Mucosa of rectum (tissue), 2 donors: ENCODE results near the gene RAD51B.
"Not testable (repeated sequence)": the region's sequence is repeated elsewhere in the genome, so short reads cannot be mapped to it uniquely, and the experiment has no call there.

Source experiments
- H3K27ac ChIP-seq, 2 donors: one replicate each; pipeline ENCODE4 v1.7.0; 2013; ENCODE audit warnings: inconsistent platforms in 2 of 2, low read depth in 2 of 2, low read length in 2 of 2
- H3K27me3 ChIP-seq, 2 donors: one replicate each; pipeline ENCODE4 v1.7.0; 2013; ENCODE audit warnings: low read length in 2 of 2; ENCODE audit not compliant: control insufficient read depth in 2 of 2, insufficient read depth in 2 of 2
- H3K36me3 ChIP-seq, 2 donors: one replicate each; pipeline ENCODE4 v1.7.0; 2013; ENCODE audit warnings: low read length in 2 of 2; ENCODE audit not compliant: control insufficient read depth in 2 of 2, insufficient read depth in 2 of 2
- H3K4me1 ChIP-seq, 2 donors: one replicate each; pipeline ENCODE4 v1.7.0; 2013; ENCODE audit warnings: low read length in 2 of 2, mild to moderate bottlenecking in 1 of 2; ENCODE audit not compliant: control insufficient read depth in 2 of 2, insufficient read depth in 2 of 2
- H3K4me3 ChIP-seq, 2 donors: one replicate each; pipeline ENCODE4 v1.7.0; 2013; ENCODE audit warnings: low read length in 2 of 2
- H3K9ac ChIP-seq, 2 donors: one replicate each; pipeline ENCODE4 v1.7.0; 2013; ENCODE audit warnings: low read length in 2 of 2, low read depth in 1 of 2, mild to moderate bottlenecking in 1 of 2
- H3K9me3 ChIP-seq, 2 donors: one replicate each; pipeline ENCODE4 v1.7.0; 2013; ENCODE audit warnings: low read length in 2 of 2; ENCODE audit not compliant: control insufficient read depth in 2 of 2
- donor health status: healthy.
- donor health status: Normal muscosa, but diverticular disease.

The RAD51B gene

DNA sequence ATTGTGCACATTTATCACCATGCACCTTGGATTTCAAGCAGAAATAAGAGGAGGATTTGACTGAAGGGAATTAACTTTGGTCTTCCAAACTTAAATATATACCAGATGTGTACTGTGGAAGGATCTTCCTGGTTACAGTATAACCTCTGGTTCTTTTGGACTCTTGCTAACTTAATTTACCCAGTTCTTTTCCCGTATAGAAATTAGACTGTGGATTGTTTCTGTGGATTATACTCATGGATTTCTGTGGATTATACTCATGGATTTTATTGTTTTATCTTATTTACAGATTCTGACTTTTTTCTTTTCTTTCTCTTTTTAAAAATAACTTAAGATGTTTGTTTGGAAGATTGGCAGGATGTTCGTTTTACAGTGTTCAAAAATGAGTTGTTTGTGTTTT lies 215.3 kb downstream of the RAD51B start:
- H3K4me1 ChIP-seq = no peaks in the 10 kb centered on the region
- H3K9ac ChIP-seq = no peak overlapping the region
- H3K9me3 ChIP-seq = no peaks in the 10 kb centered on the region
- no peaks in the 10 kb centered on the region for H3K27me3 ChIP-seq
- no peaks in the 10 kb centered on the region for H3K36me3 ChIP-seq
- no peak overlapping the region for H3K27ac ChIP-seq
- no peak overlapping the region for H3K4me3 ChIP-seq

DNA sequence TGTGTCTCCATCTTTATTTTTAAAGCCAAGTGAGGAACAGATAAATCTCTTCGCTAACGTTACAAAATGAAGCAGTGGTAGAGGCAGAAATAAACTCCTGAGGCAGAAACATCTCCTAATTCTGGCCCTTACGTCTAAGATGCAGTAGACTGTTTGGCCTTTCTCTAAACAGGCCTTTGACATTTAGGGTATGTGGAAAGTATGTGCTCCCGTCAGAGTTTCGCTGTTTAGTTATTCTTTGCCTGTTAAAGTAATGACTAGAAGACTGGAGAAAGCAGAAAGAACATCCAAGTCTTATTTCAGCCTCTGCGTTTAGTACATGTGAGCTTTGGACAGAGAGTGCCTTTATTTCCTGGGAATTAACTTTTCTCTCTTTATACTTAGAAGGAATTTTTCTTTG lies 216.6 kb downstream of the RAD51B start:
- Histone ChIP-seq H3K4me3 (no peak overlapping the region), H3K9me3 (no peaks in the 10 kb centered on the region), H3K9ac (no peak overlapping the region), H3K4me1 (no peaks in the 10 kb centered on the region), H3K27me3 (no peaks in the 10 kb centered on the region), H3K27ac (peak overlapping the region; percentile 1), H3K36me3 (no peaks in the 10 kb centered on the region)

DNA sequence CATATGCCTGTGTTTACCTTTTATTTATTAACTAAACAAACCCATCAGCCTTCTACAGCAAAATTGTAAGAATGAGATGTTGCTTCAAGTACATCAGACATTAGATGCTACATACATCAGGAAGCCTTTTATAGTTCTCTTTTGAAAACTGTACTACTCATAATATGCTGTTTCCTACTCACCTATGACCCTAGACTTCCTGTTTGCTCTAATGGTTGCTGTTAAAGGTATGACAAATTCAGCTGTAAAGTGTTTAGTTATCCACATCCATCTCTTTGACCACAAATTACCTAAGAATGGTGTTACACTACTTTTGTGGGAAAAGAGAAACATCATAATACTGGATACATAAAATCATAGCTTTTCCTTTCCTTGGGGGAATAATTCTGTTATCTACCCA lies 220.0 kb downstream of the RAD51B start:
- Histone ChIP-seq H3K27ac (no peak overlapping the region), H3K9me3 (no peaks in the 10 kb centered on the region), H3K4me1 (peaks cover 0 to 5% of the 10 kb centered on the region in 2 donors)

DNA sequence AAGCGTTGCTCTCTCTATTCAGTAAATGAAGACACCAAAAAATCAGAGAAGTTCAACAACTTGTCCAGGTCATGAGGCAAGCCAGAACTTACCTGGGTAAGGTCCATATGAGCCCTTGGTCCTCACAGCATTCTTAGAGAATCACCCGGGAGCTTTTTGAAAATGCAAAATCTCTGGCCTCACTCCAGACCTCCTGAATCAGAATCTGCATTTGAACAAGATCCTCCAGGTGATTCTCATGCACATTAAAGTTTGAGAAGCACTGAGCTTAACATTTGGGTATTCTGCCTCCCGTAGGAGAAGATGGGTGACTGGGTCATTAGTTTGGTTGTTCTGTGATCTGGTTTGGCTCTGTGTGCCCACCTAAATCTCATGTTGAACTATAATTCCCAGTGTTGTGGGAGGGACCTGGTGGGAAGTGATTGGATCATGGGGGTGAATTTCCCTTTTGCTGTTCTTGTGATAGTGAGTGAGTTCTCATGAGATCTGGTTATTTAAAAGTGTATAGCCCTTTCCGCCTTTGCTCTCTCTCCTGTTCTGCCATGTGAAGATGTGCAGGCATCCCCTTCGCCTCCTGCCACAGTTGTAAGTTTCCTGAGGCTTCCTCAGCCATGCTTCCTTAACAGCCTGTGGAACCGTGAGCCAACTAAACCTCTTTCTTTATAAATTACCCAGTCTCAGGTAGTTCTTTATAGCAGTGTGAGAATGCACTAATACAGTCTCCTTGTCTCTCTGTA lies 221.2 kb downstream of the RAD51B start:
- Histone ChIP-seq H3K27ac (no peak overlapping the region), H3K9ac (no peak overlapping the region), H3K4me1 (peaks cover 0 to 5% of the 10 kb centered on the region in 2 donors), H3K36me3 (no peaks in the 10 kb centered on the region), H3K27me3 (no peaks in the 10 kb centered on the region), H3K4me3 (no peak overlapping the region), H3K9me3 (no peaks in the 10 kb centered on the region)

More for the DNA sequence above, 220.0 kb downstream of the RAD51B start:
- Histone ChIP-seq H3K36me3 (no peaks in the 10 kb centered on the region), H3K9ac (no peak overlapping the region), H3K4me3 (no peak overlapping the region), H3K27me3 (no peaks in the 10 kb centered on the region)

DNA sequence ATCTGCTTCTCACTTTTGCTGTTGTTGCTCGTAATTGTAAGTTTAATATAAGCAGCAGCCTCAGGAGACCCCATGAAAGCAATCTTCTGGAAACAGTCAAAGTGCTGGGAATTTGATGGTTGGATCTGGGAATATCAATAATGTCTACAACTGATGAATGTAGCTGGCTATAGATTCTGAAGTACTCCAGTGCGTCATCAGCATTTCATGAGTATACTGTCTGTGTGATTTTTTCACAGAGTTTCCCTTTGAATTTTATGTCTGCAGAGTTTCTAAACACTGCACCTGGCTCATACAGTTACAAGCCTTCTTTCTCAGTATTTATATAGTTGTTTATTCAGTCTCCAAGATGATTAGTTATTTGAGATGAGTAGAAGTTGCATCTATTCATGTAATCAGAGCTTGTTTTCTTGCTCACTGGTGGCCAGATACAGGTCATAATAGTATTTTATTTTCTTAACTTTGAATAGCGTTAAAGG lies 222.3 kb downstream of the RAD51B start:
- no peaks in the 10 kb centered on the region for H3K27me3 ChIP-seq
- no peaks in the 10 kb centered on the region for H3K36me3 ChIP-seq
- no peaks in the 10 kb centered on the region for H3K9me3 ChIP-seq
- peaks cover 0 to 5% of the 10 kb centered on the region in 2 donors for H3K4me1 ChIP-seq
- H3K27ac ChIP-seq = no peak overlapping the region
- no peak overlapping the region for H3K9ac ChIP-seq
- H3K4me3 ChIP-seq = no peak overlapping the region

DNA sequence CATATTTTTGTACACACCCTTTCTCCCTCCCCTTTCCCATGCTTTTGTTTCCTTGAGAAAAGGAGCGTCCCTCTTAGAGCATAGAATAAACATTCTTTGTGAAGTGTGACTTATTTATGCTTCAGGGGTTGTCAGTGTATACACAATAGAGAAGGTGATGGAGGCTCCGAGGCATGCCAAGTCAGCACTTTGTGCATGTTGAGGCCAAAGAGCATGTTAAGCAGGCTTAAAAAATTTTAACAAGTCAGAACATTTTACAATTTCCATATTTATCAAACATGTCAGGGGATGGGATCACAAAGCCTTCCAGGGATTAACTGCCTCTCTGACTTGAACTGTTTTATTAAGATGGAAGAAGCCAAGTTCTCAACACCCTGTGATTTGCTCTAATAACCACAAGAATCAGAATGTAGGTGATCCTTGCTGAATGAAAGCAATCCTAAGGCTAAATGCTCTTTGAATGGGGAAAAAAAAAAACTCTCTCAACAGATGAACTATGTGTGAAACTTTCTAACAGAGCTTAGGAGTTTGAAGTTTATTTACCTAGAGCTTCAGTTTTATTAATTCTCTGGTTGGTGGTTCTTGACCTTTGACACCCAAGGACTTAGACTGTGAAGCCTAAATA lies 223.1 kb downstream of the RAD51B start:
- Histone ChIP-seq H3K4me3 (no peak overlapping the region), H3K9ac (no peak overlapping the region), H3K27me3 (no peaks in the 10 kb centered on the region), H3K4me1 (peaks cover 0 to 5% of the 10 kb centered on the region in 2 donors), H3K27ac (peak overlapping the region in 1 of 2 donors; percentile 12), H3K36me3 (no peaks in the 10 kb centered on the region), H3K9me3 (no peaks in the 10 kb centered on the region)

DNA sequence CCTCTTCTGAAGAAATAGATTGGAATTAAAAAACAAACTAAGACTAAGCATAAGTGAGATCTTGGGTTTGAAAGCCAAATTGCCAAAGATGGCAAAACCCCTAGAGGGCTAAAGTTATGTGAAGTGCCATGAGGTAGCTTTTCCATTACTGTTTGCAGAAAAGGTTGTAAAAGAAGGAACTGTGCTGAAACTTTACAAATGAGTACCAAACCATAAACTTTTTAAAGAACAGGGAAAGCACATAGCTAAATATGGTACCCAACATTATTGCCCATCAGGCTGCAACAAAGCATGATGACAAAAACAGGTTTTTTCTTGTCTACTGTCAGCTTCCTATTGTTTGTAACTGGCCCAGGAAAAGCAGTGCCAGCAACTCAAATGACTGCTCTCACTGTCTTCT lies 224.2 kb downstream of the RAD51B start:
- H3K27ac ChIP-seq = no peak overlapping the region

DNA sequence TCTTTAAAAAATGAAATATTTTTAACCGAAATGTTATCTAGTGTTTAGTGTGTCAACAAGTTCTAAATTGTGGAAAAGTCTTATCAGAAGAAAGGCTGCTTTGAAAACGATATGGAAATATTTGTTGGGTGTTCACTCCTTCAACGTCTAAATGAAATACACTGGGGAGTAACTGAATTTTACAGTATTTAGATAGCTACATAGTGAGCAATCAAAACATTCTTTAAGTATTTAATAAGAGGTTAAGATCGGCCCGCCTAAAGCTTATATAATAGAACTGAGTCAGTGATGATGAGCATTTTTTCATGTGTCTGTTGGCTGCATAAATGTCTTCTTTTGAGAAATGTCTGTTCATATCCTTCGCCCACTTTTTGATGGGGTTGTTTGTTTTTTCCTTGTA lies 228.3 kb downstream of the RAD51B start:
- H3K4me1 ChIP-seq = peaks cover 0 to 5% of the 10 kb centered on the region in 2 donors
- H3K36me3 ChIP-seq = no peaks in the 10 kb centered on the region
- no peak overlapping the region for H3K27ac ChIP-seq
- H3K27me3 ChIP-seq = no peaks in the 10 kb centered on the region
- no peaks in the 10 kb centered on the region for H3K9me3 ChIP-seq
- no peak overlapping the region for H3K9ac ChIP-seq
- no peak overlapping the region for H3K4me3 ChIP-seq

More for the DNA sequence above, 224.2 kb downstream of the RAD51B start:
- Histone ChIP-seq H3K27me3 (no peaks in the 10 kb centered on the region), H3K36me3 (no peaks in the 10 kb centered on the region), H3K4me1 (peaks cover 0 to 5% of the 10 kb centered on the region in 2 donors), H3K4me3 (no peak overlapping the region), H3K9me3 (no peaks in the 10 kb centered on the region), H3K9ac (no peak overlapping the region)

DNA sequence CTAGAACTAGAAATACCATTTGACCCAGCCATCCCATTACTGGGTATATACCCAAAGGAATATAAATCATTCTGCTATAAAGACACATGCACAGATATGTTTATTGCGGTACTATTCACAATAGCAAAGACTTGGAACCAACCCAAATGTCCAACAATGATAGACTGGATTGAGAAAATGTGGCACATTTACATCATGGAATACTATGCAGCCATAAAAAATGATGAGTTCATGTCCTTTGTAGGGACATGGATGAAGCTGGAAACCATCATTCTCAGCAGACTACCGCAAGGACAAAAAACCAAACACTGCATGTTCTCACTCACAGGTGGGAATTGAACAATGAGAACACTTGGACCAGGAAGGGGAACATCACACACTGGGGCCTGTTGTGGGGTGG lies 229.2 kb downstream of the RAD51B start:
- H3K27me3 ChIP-seq, H3K27ac ChIP-seq, H3K4me3 ChIP-seq, H3K4me1 ChIP-seq, H3K9ac ChIP-seq, H3K36me3 ChIP-seq, H3K9me3 ChIP-seq: not testable (repeated sequence)

DNA sequence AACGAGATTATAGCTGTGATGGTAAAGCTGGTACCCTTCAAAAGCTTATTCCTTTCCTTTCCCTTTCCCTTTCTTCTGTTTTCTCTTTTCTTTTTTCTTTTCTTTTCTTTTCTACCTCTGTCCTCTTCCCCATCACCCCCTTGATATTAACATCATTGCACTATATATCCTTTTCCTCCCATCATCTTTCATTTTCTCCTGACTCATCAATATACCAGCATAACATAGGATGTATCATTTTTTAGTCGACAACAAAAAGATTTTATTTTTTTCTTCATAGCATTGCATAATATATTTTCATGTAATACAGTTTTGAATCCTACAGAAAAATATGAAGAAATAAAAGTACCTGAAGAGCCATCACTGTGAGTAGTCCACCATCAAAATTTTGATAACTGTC lies 230.6 kb downstream of the RAD51B start:
- no peak overlapping the region for H3K27ac ChIP-seq

More for the DNA sequence above, 230.6 kb downstream of the RAD51B start:
- H3K27me3 ChIP-seq = no peaks in the 10 kb centered on the region
- H3K9me3 ChIP-seq = no peaks in the 10 kb centered on the region
- no peaks in the 10 kb centered on the region for H3K4me1 ChIP-seq
- no peak overlapping the region for H3K9ac ChIP-seq
- H3K36me3 ChIP-seq = no peaks in the 10 kb centered on the region
- no peak overlapping the region for H3K4me3 ChIP-seq
